ENCODE results near the gene B3GNT8.
"Not testable (repeated sequence)": the region's sequence is repeated elsewhere in the genome, so short reads cannot be mapped to it uniquely, and the experiment has no call there.

Gene B3GNT8

GRCh38 chr19:41392775-41393174 lies 34.4 kb downstream of the B3GNT8 start:
- DNase-seq (ENCODE audit: low spot score): no peak

GRCh38 chr19:41391618-41392017 lies 35.6 kb downstream of the B3GNT8 start:
- DNase-seq (ENCODE audit: low spot score): no peak

GRCh38 chr19:41386442-41386841 lies 40.7 kb downstream of the B3GNT8 start:
- no peak for DNase-seq (ENCODE audit: low spot score)

DNA sequence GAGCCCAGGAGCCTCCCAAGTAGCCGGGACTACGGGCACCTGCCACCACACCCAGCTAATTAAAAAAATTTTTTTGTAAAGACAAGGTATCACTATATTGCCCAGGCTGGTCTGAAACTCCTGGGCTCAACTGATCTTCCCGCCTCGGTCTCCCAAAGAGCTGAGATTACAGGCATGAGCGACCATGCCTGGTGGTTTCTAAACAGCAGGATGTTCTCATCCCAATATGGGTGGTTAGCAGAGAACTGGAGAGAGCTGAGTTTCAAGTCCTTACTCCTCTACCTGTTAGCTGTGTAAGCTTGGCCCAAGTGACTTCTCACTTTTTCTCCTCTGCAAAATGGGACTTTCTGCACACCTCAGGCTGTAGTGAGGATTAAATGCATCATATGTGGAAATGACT lies 42.8 kb downstream of the B3GNT8 start:
- no peak for DNase-seq (ENCODE audit: low spot score)

DNA sequence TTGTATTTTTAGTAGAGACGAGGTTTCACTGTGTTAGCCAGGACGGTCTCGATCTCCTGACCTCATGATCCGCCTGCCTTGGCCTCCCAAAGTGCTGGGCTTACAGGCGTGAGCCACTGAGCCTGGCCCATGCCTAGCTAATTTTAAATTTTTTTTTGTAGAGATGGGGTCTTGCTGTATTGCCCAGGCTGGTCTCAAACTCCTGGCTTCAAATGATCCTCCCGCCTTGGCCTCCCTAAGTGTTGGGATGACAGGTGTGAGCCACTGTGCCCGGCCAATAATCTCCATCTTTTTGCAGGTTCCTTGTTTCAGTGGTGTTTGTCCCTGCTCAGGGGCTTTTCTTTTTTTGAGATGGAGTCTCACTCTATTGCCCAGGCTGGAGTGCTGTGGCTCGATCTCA lies 45.6 kb downstream of the B3GNT8 start:
- not testable (repeated sequence) for DNase-seq (ENCODE audit: low spot score)

DNA sequence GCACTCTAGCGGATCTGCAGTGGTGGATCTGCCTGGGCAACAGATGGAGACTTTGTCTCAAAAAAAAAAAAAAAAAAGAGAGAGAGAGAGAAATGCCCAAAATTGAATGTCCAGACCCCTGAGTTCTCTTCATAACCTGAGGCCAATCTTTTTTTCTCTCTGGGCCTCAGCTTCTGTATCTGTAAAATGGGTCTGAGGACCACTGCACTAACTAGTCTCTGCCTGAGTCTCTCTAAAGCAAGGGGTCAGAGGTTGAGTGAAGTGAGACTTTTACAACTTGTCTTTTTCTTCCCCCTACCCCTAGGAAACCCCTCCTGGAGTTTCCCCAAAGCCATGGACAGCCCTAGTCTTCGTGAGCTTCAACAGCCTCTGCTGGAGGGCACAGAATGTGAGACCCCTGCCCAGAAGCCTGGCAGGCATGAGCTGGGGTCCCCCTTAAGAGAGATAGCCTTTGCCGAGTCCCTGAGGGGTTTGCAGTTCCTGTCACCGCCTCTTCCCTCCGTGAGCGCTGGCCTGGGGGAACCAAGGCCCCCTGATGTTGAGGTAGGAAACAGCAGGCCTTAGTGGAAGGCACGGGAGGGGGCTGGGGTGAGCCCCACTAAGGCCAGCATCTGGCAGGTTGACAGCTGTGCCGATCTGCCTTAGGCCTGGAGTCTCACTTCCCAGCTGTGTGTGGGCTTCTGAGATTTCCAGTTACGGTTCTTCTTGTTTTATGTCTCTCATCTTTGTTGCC lies 49.0 kb downstream of the B3GNT8 start:
- DNase-seq (ENCODE audit: low spot score): no peak

- no peak for DNase-seq (ENCODE audit: low spot score)
Observed at GRCh38 chr19:41376998-41377365, 50.2 kb downstream of the B3GNT8 start.

DNA sequence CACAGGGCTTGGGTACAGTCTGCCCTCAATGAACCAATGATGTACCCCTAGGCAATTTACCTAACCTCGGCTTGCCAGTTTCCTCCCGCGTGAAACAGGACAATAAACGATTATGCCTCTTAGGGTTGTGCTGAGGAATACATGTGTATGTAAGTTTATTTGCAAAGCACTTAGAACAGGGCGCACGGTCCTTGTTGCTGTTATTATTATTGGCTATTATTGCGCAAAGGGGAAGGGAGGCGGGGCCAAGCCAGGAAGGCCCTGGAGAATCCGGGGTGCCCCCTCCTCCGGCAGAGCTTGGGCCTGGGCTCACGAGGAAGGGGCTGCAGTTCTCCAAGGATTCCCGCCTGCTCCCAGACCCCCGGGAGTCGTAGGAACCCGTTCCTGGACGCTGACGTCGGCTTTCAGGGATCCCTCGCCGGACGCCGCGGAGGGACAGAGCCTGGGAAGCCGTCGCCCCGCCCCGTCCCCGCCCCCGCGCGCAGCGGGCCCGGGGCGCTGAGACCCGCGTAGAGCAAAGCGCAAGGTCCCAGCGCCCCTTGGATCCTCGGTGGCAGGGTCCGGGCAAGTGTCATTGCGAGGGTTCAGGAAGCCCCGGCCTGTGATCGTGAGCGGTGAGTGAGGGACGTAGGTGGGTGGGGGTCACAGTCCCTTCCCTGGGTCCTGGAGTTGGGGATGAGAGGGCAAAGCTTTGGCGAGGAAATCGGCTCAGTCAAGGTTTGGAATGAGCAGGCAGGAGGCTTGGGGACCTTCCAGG lies 50.8 kb downstream of the B3GNT8 start, which contains the start of gene TMEM91:
Gene TMEM91 (plus strand): TSS at position 293 of the 757 bp plus-strand sequence. CDS start 1,777 bp downstream, outside the sequence.
- DNase-seq (ENCODE audit: low spot score): no peak
